ENCODE measurements around the gene PCARE. TPM values are rescaled to one million over a fixed set of nuclear protein-coding genes. Genes with fewer than 3 reads are reported as not detected.

The PCARE gene
- total and polyA plus RNA-seq, 2 of the 8 experiments (the other 6 are each of a cell fraction or from before 2014, with no cell fraction given) = not detected

- Histone ChIP-seq H2BK5ac (ENCODE audit: low read depth, low read length) (no peak overlapping the region), H3K9ac (replicated peaks in 1 of 4; ENCODE audit: extremely low read depth in 1 of 4, low read depth in 3 of 4, low read length in 3 of 4) (no peak overlapping the region), H4K5ac (ENCODE audit: insufficient read length, low read depth, low read length) (no peak overlapping the region), H3K4me2 (ENCODE audit: insufficient read depth in 1 of 2, low read depth in 2 of 2, low read length in 2 of 2) (peak overlapping the region; percentile 75 to 79), H3K4me3 (ENCODE audit: extremely low read depth in 1 of 4, insufficient read depth in 2 of 4, low read depth in 3 of 4, low read length in 4 of 4) (peak overlapping the region; percentile 32 to 61 (median 44)), H3K27me3 (replicated peaks in 1 of 4; ENCODE audit: control insufficient read depth in 3 of 4, extremely low read depth in 1 of 4, insufficient read depth in 3 of 4, low read length in 3 of 4) (peaks cover 34 to 44% (median 42%) of the 10 kb centered on the region in 4 experiments), H3K4ac (replicated peaks; ENCODE audit: insufficient read length, low read depth, low read length) (no peak overlapping the region), H3K36me3 (ENCODE audit: control insufficient read depth in 2 of 4, insufficient read depth in 4 of 4, low read length in 3 of 4) (no peaks in the 10 kb centered on the region; a peak in 1 of 8 replicates), H3K23ac (ENCODE audit: insufficient read length) (no peak overlapping the region), H3K9me3 (ENCODE audit: insufficient read depth in 2 of 2, low read depth in 1 of 2, low read length in 1 of 2) (no peaks in the 10 kb centered on the region), H3K79me1 (ENCODE audit: low read depth, low read length) (no peaks in the 10 kb centered on the region), H4K91ac (replicated peaks; ENCODE audit: insufficient read length, low read length) (no peak overlapping the region), H2BK12ac (ENCODE audit: low read depth, low read length) (no peak overlapping the region), H3K4me1 (replicated peaks in 1 of 4; ENCODE audit: control insufficient read depth in 3 of 4, insufficient read depth in 4 of 4, low read length in 3 of 4) (peaks cover 0 to 5% (median 0%) of the 10 kb centered on the region in 4 experiments; a peak in 1 of 7 replicates), H3K79me2 (ENCODE audit: control insufficient read depth in 1 of 2, insufficient read depth in 2 of 2, low read length in 2 of 2) (no peaks in the 10 kb centered on the region), H4K20me1 (replicated peaks in 1 of 2; ENCODE audit: control insufficient read depth in 1 of 2, insufficient read depth in 2 of 2, low read length in 2 of 2) (peaks cover 0 to 2% of the 10 kb centered on the region in 2 experiments), H2BK20ac (ENCODE audit: low read length) (no peak overlapping the region), H3K23me2 (ENCODE audit: low read depth, low read length) (peaks cover 6% of the 10 kb centered on the region; the same call in 1 of the 2 replicates), H2BK15ac (ENCODE audit: low read length) (no peak overlapping the region), H3K56ac (replicated peaks; ENCODE audit: insufficient read length, low read depth, low read length) (no peak overlapping the region), H3K27ac (ENCODE audit: low read depth, low read length) (no peak overlapping the region), H2AFZ (ENCODE audit: low read length) (peak overlapping the region; percentile 70; the same call in 1 of the 2 replicates), H3K18ac (ENCODE audit: extremely low read depth, low read length) (no peak overlapping the region), H3K14ac (ENCODE audit: insufficient read length) (no peak overlapping the region), H2AK5ac (ENCODE audit: low read depth, low read length) (no peak overlapping the region), H2BK120ac (replicated peaks; ENCODE audit: low read depth, low read length) (no peak overlapping the region), H4K8ac (ENCODE audit: extremely low read depth, insufficient read depth, low read length) (no peak overlapping the region)
- DNase-seq (ENCODE audit: low read depth in 1 of 2, low spot score in 2 of 2) (no peak), FAIRE-seq (no peak)
- CTCF ChIA-PET (ENCODE audit: partially characterized antibody) = interaction anchor here (0.7 kb wide), 1 partner anchor 164 kb away, joined by 3 read pairs; no protein-coding TSS in a partner anchor
- POLR2A ChIA-PET (ENCODE audit: partially characterized antibody) = interaction anchor here (0.7 kb wide), 1 partner anchor 10 kb away, joined by 3 read pairs; no protein-coding TSS in a partner anchor
- TF ChIP-seq MAX (IDR thresholded peaks at IDR 0.05) (0 out of 2 replicates have a peak, but pooled peaks have one; percentile 21), KDM4A (IDR thresholded peaks at IDR 0.05; ENCODE audit: low read depth, low read length, severe bottlenecking) (peak; percentile 75), CEBPB (IDR thresholded peaks at IDR 0.05; ENCODE audit: low read depth, low read length) (no peak), RBBP5 (IDR thresholded peaks at IDR 0.05; ENCODE audit: borderline replicate concordance, low read depth, low read length) (0 out of 2 replicates have a peak, but pooled peaks have one; percentile 17), EZH2 (IDR thresholded peaks at IDR 0.05; ENCODE audit: low read depth, low read length, severe bottlenecking) (peak; percentile 82), SUZ12 (IDR thresholded peaks at IDR 0.05; ENCODE audit: low read length) (peak; percentile 78), E2F6 (IDR thresholded peaks at IDR 0.05) (peak; percentile 29; the same call in 1 of the 2 replicates), NANOG (IDR thresholded peaks at IDR 0.05; ENCODE audit: insufficient read depth, low read depth, low read length, poor library complexity, severe bottlenecking) (no peak)
- WGBS, 2 experiments (ENCODE audit: extremely low coverage in 1 of 2, insufficient coverage in 1 of 2, insufficient read length in 1 of 2, insufficient replicate concordance in 2 of 2, low coverage in 1 of 2, low lambda C conversion rate in 2 of 2, missing lambda C conversion rate in 1 of 2) = 45% methylated on average over 27 of the region's 53 CpGs; no CpG with 5 or more reads in 1 of the 2 experiments
These were observed 41.8 kb upstream of the PCARE start for GRCh38 chr2:29115797-29116781.

Data from H1 (cell line).